ENCODE measurements around the gene UBE3C.
"Not testable (repeated sequence)": the region's sequence is repeated elsewhere in the genome, so short reads cannot be mapped to it uniquely, and the experiment has no call there.

DNA sequence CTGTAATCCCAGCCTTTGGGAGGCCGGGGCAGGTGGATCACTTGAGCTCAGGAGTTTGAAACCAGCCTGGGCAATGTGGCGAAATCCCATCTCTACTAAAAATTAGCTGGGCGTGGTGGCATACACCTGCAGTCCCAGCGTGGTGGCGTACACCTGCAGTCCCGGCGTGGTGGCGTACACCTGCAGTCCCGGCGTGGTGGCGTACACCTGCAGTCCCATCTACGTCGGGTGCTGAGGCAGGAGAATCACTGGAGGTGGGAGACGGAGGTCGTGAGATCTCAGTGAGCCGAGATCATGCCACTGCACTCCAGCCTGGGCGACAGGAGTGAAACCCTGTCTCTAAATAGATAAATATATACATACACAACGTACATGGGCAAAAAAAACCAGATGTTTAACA is 116.1 kb downstream of the UBE3C start:
- TF ChIP-seq, protein P1, sequence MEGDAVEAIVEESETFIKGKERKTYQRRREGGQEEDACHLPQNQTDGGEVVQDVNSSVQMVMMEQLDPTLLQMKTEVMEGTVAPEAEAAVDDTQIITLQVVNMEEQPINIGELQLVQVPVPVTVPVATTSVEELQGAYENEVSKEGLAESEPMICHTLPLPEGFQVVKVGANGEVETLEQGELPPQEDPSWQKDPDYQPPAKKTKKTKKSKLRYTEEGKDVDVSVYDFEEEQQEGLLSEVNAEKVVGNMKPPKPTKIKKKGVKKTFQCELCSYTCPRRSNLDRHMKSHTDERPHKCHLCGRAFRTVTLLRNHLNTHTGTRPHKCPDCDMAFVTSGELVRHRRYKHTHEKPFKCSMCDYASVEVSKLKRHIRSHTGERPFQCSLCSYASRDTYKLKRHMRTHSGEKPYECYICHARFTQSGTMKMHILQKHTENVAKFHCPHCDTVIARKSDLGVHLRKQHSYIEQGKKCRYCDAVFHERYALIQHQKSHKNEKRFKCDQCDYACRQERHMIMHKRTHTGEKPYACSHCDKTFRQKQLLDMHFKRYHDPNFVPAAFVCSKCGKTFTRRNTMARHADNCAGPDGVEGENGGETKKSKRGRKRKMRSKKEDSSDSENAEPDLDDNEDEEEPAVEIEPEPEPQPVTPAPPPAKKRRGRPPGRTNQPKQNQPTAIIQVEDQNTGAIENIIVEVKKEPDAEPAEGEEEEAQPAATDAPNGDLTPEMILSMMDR (IDR thresholded peaks at IDR 0.05; ENCODE audit: low read depth, low read length), result not testable (repeated sequence)
- not testable (repeated sequence) for TF ChIP-seq POLR2A (IDR thresholded peaks at IDR 0.05; ENCODE audit: extremely low read depth, insufficient read length)
